HCT116 (cell line): Measurements from ENCODE around the gene APBA2. TPM values are rescaled to one million over a fixed set of nuclear protein-coding genes. Genes with fewer than 3 reads are reported as not detected.

Experiments
- ATAC-seq: fragments of 200-7000 bp; cut with Tn5 transposase; 2 replicates; pipeline ENCODE4 v1.9.1; 2020; ENCODE audit warnings: mild to moderate bottlenecking, moderate library complexity
- BruUV-seq: library from RNA; stranded (reverse); fragments of 400-500 nt; replicated peaks from 2 replicates; lab custom pipeline; 2021; lab: Mats Ljungman, UMichigan
- CTCF ChIA-PET: fragments of 300-600 bp; sonication (Branson Sonifier 250); formaldehyde crosslinking; loops from one replicate; lab custom pipeline; 2021; ENCODE audit warnings: antibody characterized with exemption; lab: Charles Lee
- POLR2A ChIA-PET: fragments of 300-600, 350-600 bp; sonication (Branson Sonifier 250); formaldehyde crosslinking; loops from one replicate; lab custom pipeline; 2021; ENCODE audit warnings: antibody characterized with exemption; lab: Charles Lee
- RAD21 ChIA-PET, 2 experiments: fragments of 300-600 bp; sonication (Branson Sonifier 250); formaldehyde crosslinking; loops; one replicate each; lab custom pipeline; 2023; ENCODE audit warnings: low total read pairs in 2 of 2; ENCODE audit not compliant: uncharacterized antibody in 2 of 2, unreplicated experiment in 2 of 2, low non-redundant PET in 1 of 2; lab: Charles Lee
- DNase-seq: peaks from one replicate; pipeline ENCODE4 v3.0.0-alpha.2; 2010; ENCODE audit warnings: low read depth, low spot score
- H2AFZ ChIP-seq: fragments of 200-600 bp; shearing (Covaris generic), sonication (generic); 2 replicates; pipeline ENCODE4 v1.6.1; 2017; ENCODE audit warnings: low read depth, mixed run types, mixed read lengths, antibody characterized with exemption, low read length; ENCODE audit not compliant: poor library complexity, severe bottlenecking
- H3K27ac ChIP-seq: 2 replicates; pipeline ENCODE4 v1.5.1; 2012; ENCODE audit warnings: low read depth, low read length
- H3K27me3 ChIP-seq: fragments of 200-600 bp; sonication (generic); 2 replicates; pipeline ENCODE4 v1.6.1; 2016; ENCODE audit warnings: mixed run types, low read length, mixed read lengths; ENCODE audit not compliant: insufficient read depth
- H3K36me3 ChIP-seq, 2 experiments: fragments of 200-500 bp in 1 of 2; fragments of 200-600 bp in 1 of 2; sonication (Bioruptor generic) in 1 of 2; sonication (generic) in 1 of 2; 2 replicates each; pipeline versions ENCODE4 v1.5.1 to v1.6.1; 2014 to 2016; ENCODE audit warnings: low read length in 2 of 2, inconsistent platforms in 1 of 2, mixed read lengths in 1 of 2, mixed run types in 1 of 2; ENCODE audit not compliant: insufficient read depth in 2 of 2, control insufficient read depth in 1 of 2
- H3K4me1 ChIP-seq, 2 experiments: fragments of 200-600 bp in 1 of 2; sonication (generic) in 1 of 2; 2 replicates each; pipeline versions ENCODE4 v1.5.1 to v1.6.1; 2012 to 2017; ENCODE audit warnings: low read length in 2 of 2, inconsistent platforms in 1 of 2, mild to moderate bottlenecking in 1 of 2, mixed read lengths in 1 of 2, mixed run types in 1 of 2, moderate library complexity in 1 of 2; ENCODE audit not compliant: insufficient read depth in 2 of 2, control insufficient read depth in 1 of 2
- H3K4me2 ChIP-seq: fragments of 200-600 bp; sonication (generic); 2 replicates; pipeline ENCODE4 v1.6.1; 2017; ENCODE audit warnings: mixed run types, low read length, mixed read lengths
- H3K4me3 ChIP-seq, 2 experiments: fragments of 200-600 bp in 1 of 2; sonication (generic) in 1 of 2; replicated peaks in 1 of 2; 2 replicates each; pipeline ENCODE4 v1.5.1; 2011 to 2016; ENCODE audit warnings: low read length in 2 of 2, control low read depth in 1 of 2, low read depth in 1 of 2, mild to moderate bottlenecking in 1 of 2, mixed read lengths in 1 of 2, mixed run types in 1 of 2
- H3K79me2 ChIP-seq: fragments of 200-600 bp; sonication (generic); 2 replicates; pipeline ENCODE4 v1.6.1; 2017; ENCODE audit warnings: mild to moderate bottlenecking, mixed run types, low read length, moderate library complexity, mixed read lengths; ENCODE audit not compliant: insufficient read depth
- H3K9ac ChIP-seq: fragments of 200-600 bp; sonication (generic); 2 replicates; pipeline ENCODE4 v1.6.1; 2016; ENCODE audit warnings: low read length, mixed read lengths
- H3K9me2 ChIP-seq: fragments of 200-600 bp; sonication (generic), shearing (Covaris generic); 2 replicates; pipeline ENCODE4 v1.6.1; 2017; ENCODE audit warnings: mixed run types, mild to moderate bottlenecking, moderate library complexity; ENCODE audit not compliant: insufficient read depth
- H3K9me3 ChIP-seq, 2 experiments: fragments of 200-500 bp in 1 of 2; fragments of 200-600 bp in 1 of 2; sonication (Bioruptor generic) in 1 of 2; sonication (generic) in 1 of 2; 2 replicates each; pipeline ENCODE4 v1.6.1; 2014 to 2017; ENCODE audit warnings: low read length in 2 of 2, mixed read lengths in 2 of 2, inconsistent platforms in 1 of 2, low read depth in 1 of 2, mild to moderate bottlenecking in 1 of 2, mixed run types in 1 of 2, moderate library complexity in 1 of 2; ENCODE audit not compliant: control insufficient read depth in 1 of 2, insufficient read depth in 1 of 2
- H4K20me1 ChIP-seq: fragments of 200-600 bp; sonication (generic), shearing (Covaris generic); 2 replicates; pipeline ENCODE4 v1.6.1; 2017; ENCODE audit warnings: mixed run types, mild to moderate bottlenecking, moderate library complexity; ENCODE audit not compliant: insufficient read depth
- CEBPB ChIP-seq: IDR thresholded peaks from 2 replicates; pipeline ENCODE4 v1.6.1; 2012; ENCODE audit warnings: low read depth
- EGR1 ChIP-seq: IDR thresholded peaks from 2 replicates; pipeline ENCODE4 v1.6.1; 2012; ENCODE audit warnings: low read depth
- POLR2AphosphoS5 ChIP-seq: IDR thresholded peaks from 2 replicates; pipeline ENCODE4 v1.6.1; 2011; ENCODE audit warnings: mild to moderate bottlenecking, low read depth, low read length, moderate library complexity
- SIN3A ChIP-seq: IDR thresholded peaks from 2 replicates; pipeline ENCODE4 v1.6.1; 2012; ENCODE audit warnings: low read depth
- SP1 ChIP-seq: IDR thresholded peaks from 2 replicates; pipeline ENCODE4 v1.6.1; 2012; ENCODE audit warnings: low read depth
- TCF7L2 ChIP-seq: IDR thresholded peaks from 2 replicates; pipeline ENCODE4 v1.7.0; 2011; ENCODE audit warnings: borderline replicate concordance, inconsistent platforms; ENCODE audit not compliant: insufficient read depth, insufficient read length; ENCODE audit errors: extremely low read depth
- YY1 ChIP-seq: IDR thresholded peaks from 2 replicates; pipeline ENCODE4 v1.6.1; 2011; ENCODE audit warnings: low read length, low read depth, moderate library complexity, mild to moderate bottlenecking; ENCODE audit not compliant: insufficient replicate concordance; ENCODE audit errors: extremely low read depth
- ZNF274 ChIP-seq: fragments of 200-500 bp; sonication (Bioruptor generic); IDR thresholded peaks from 2 replicates; pipeline ENCODE4 v1.6.1; 2014; ENCODE audit warnings: mild to moderate bottlenecking, low read depth, low read length, inconsistent platforms
- intact Hi-C: fragments of 100-400 bp; cut with micrococcal nuclease; formaldehyde crosslinking; loops from 2 replicates; pipeline ENCODE4 v1.10.0; 2022
- total RNA-seq: library from RNA; stranded (reverse); gene quantifications from one replicate; pipeline ENCODE4 v1.2.1, GENCODE V29; 2021; ENCODE audit not compliant: unreplicated experiment
- TF ChIP-seq, protein P1 (sequence below), 3 experiments: fragments of 200-600 bp in 1 of 3; sonication (generic) in 1 of 3; IDR thresholded peaks in 2 of 3; conservative IDR thresholded peaks in 1 of 3; 2 replicates each; pipeline ENCODE4 v1.5.1; 2012 to 2017; ENCODE audit warnings: low read depth in 2 of 3, low read length in 2 of 3, antibody characterized with exemption in 1 of 3, borderline replicate concordance in 1 of 3, control low read depth in 1 of 3, mild to moderate bottlenecking in 1 of 3, mixed read lengths in 1 of 3, mixed run types in 1 of 3, moderate library complexity in 1 of 3; ENCODE audit not compliant: insufficient read depth in 1 of 3

The APBA2 gene
- total RNA-seq, 1 experiment from 2014 or later = 0.47 TPM

DNA sequence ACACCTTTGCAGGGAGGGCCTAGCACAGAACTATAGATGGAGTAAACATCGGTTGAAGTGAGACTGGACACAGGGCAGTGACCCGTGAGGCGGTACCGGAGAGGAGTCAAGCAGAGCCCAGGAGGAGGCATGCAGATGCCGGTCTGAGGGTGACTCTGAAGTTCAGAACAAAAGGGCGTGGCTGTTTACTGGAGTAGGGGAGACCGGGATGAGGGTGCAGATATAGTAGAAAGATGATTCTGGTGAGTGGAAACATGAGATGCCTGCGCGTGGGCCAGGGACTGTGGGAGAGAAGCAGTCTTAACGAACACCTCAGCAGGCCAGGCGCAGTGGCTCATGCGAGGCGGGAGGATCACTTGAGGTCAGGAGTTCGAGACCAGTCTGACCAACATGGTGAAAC, 270.7 kb downstream of the APBA2 start (continued):
- TF ChIP-seq, protein P1, sequence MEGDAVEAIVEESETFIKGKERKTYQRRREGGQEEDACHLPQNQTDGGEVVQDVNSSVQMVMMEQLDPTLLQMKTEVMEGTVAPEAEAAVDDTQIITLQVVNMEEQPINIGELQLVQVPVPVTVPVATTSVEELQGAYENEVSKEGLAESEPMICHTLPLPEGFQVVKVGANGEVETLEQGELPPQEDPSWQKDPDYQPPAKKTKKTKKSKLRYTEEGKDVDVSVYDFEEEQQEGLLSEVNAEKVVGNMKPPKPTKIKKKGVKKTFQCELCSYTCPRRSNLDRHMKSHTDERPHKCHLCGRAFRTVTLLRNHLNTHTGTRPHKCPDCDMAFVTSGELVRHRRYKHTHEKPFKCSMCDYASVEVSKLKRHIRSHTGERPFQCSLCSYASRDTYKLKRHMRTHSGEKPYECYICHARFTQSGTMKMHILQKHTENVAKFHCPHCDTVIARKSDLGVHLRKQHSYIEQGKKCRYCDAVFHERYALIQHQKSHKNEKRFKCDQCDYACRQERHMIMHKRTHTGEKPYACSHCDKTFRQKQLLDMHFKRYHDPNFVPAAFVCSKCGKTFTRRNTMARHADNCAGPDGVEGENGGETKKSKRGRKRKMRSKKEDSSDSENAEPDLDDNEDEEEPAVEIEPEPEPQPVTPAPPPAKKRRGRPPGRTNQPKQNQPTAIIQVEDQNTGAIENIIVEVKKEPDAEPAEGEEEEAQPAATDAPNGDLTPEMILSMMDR (IDR thresholded peaks at IDR 0.05 in 2 of 3, conservative IDR thresholded peaks at IDR 0.05 in 1 of 3; ENCODE audit: borderline replicate concordance in 1 of 3, insufficient read depth in 1 of 3, low read depth in 2 of 3, low read length in 2 of 3) = no peak
- no peak for TF ChIP-seq YY1
- TF ChIP-seq POLR2AphosphoS5 = no peak
- no peak for TF ChIP-seq TCF7L2

DNA sequence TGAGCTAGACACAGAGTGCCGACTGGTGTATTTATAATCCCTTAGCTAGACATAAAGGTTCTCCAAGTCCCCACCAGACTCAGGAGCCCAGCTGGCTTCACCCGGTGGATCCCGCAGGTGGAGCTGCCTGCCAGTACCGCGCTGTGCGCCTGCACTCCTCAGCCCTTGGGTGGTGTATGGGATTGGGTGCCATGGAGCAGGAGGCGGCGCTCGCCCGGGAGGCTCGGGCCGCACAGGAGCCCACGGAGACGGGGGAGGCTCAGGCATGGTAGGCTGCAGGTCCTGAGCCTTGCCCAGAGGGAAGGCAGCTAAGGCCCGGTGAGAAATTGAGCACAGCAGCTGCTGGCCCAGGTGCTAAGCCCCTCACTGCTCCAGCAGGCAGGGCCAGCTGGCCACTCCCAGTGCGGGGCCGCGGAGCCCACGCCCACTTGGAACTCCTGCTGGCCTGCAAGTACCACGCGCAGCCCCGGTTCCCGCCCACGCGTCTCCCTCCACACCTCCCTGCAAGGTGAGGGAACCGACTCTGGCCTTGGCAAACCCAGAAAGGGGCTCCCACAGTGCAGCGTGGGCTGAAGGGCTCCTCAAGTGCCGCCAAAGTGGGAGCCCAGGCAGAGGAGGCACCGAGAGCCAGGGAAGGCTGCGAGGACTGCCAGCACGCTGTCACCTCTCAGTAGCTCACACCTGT, 274.1 kb downstream of the APBA2 start:
- no peak overlapping the region for H3K9ac ChIP-seq
- no peak overlapping the region for H3K4me2 ChIP-seq
- H3K36me3 ChIP-seq = no peaks in the 10 kb centered on the region
- DNase-seq = no peak
- intact Hi-C loops = no loop called here
- no peaks in the 10 kb centered on the region for H4K20me1 ChIP-seq
- no peak overlapping the region for H3K27ac ChIP-seq
- TF ChIP-seq ZNF274 (no peak), EGR1 (no peak), SIN3A (no peak), CEBPB (no peak), POLR2AphosphoS5 (no peak), SP1 (no peak), TCF7L2 (no peak)
- TF ChIP-seq, protein P1 (IDR thresholded peaks at IDR 0.05 in 2 of 3, conservative IDR thresholded peaks at IDR 0.05 in 1 of 3; ENCODE audit: borderline replicate concordance in 1 of 3, insufficient read depth in 1 of 3, low read depth in 2 of 3, low read length in 2 of 3) = no peak
- RAD21 ChIA-PET = no interaction called here
- 0 out of 4 replicates have a peak, but pooled peaks cover 0 to 6% of the 10 kb centered on the region in 2 experiments for H3K9me3 ChIP-seq
- H3K4me1 ChIP-seq = no peaks in the 10 kb centered on the region; a peak in 1 of 4 replicates
- no peak overlapping the region for H3K4me3 ChIP-seq
- no TSS peak for BruUV-seq
- CTCF ChIA-PET = no interaction called here
- 0 out of 2 replicates have a peak, but pooled peaks cover 5% of the 10 kb centered on the region for H3K27me3 ChIP-seq
- no peaks in the 10 kb centered on the region for H3K79me2 ChIP-seq
- no peaks in the 10 kb centered on the region for H3K9me2 ChIP-seq
- POLR2A ChIA-PET = no interaction called here
- H2AFZ ChIP-seq = no peak overlapping the region
- no peak for ATAC-seq
